HepG2 (cell line): ENCODE measurements around the gene FBN2. TPM values are rescaled to one million over a fixed set of nuclear protein-coding genes. Genes with fewer than 3 reads are reported as not detected.

Experiments
- ATAC-seq: fragments of 200-7000 bp; cut with Tn5 transposase; 3 replicates; pipeline ENCODE4 v1.9.1; 2020; ENCODE audit warnings: mild to moderate bottlenecking, moderate library complexity
- BruUV-seq: library from RNA; stranded (reverse); fragments of 400-500 nt; replicated peaks from 2 replicates; lab custom pipeline; 2021; lab: Mats Ljungman, UMichigan
- CTCF ChIA-PET: fragments of 300-600 bp; formaldehyde crosslinking; extraction: SDS; loops from one replicate; lab custom pipeline; 2021; ENCODE audit warnings: low total read pairs, inconsistent platforms, low intra/inter-chr PET ratio; lab: Yijun Ruan, JAX
- POLR2A ChIA-PET: fragments of 350-600 bp; sonication (Branson Sonifier 250); formaldehyde crosslinking; loops from one replicate; lab custom pipeline; 2020; ENCODE audit warnings: antibody characterized with exemption, inconsistent platforms; lab: Yijun Ruan, JAX
- DNase-seq: peaks from one replicate; pipeline ENCODE4 v3.0.0-alpha.2; 2015; ENCODE audit warnings: low spot score
- FAIRE-seq: peaks from 3 replicates; lab custom pipeline; 2011; peaks lifted over from hg19 to GRCh38; lab: Jason Lieb, UNC
- H2AFZ ChIP-seq: one replicate; pipeline ENCODE4 v1.6.1; 2011; ENCODE audit warnings: low read length, inconsistent platforms
- H3K27ac ChIP-seq: fragments of 300-600 bp; 3 replicates; pipeline ENCODE4 v1.8.0; 2011; ENCODE audit warnings: mixed run types, mild to moderate bottlenecking, mixed read lengths, low read length, inconsistent platforms; ENCODE audit not compliant: insufficient read depth; ENCODE audit errors: extremely low read length
- H3K27me3 ChIP-seq, 2 experiments: fragments of 200-600 bp in 1 of 2; 2 replicates in 1 of 2; 3 replicates in 1 of 2; pipeline versions ENCODE4 v1.6.0 to v1.8.0; 2011; ENCODE audit warnings: low read length in 2 of 2, mild to moderate bottlenecking in 2 of 2, moderate library complexity in 2 of 2, inconsistent platforms in 1 of 2; ENCODE audit not compliant: insufficient read depth in 2 of 2, control insufficient read depth in 1 of 2
- H3K36me3 ChIP-seq, 2 experiments: fragments of 200-600 bp in 1 of 2; replicated peaks in 1 of 2; 2 replicates in 1 of 2; 3 replicates in 1 of 2; pipeline versions ENCODE4 v1.5.1 to v1.8.0; 2011; ENCODE audit warnings: low read length in 2 of 2, inconsistent platforms in 1 of 2; ENCODE audit not compliant: insufficient read depth in 2 of 2, control insufficient read depth in 1 of 2
- H3K4me1 ChIP-seq: 2 replicates; pipeline ENCODE4 v1.5.1; 2012; ENCODE audit warnings: low read length, inconsistent platforms; ENCODE audit not compliant: insufficient read depth
- H3K4me2 ChIP-seq: 2 replicates; pipeline ENCODE4 v1.6.0; 2011; ENCODE audit warnings: low read depth, low read length, inconsistent platforms
- H3K4me3 ChIP-seq, 3 experiments: fragments of 200-600 bp in 1 of 3; sonication (generic), shearing (Covaris generic) in 1 of 3; replicated peaks in 1 of 3; 2 replicates each; pipeline ENCODE4 v1.5.1; 2011 to 2016; ENCODE audit warnings: low read length in 3 of 3, inconsistent platforms in 2 of 3, low read depth in 2 of 3, mild to moderate bottlenecking in 2 of 3, control low read depth in 1 of 3, mixed read lengths in 1 of 3; ENCODE audit not compliant: insufficient read depth in 1 of 3
- H3K79me2 ChIP-seq: one replicate; pipeline ENCODE4 v1.6.1; 2011; ENCODE audit warnings: low read length, inconsistent platforms; ENCODE audit not compliant: insufficient read depth
- H3K9ac ChIP-seq: 2 replicates; pipeline ENCODE4 v1.6.0; 2011; ENCODE audit warnings: mild to moderate bottlenecking, low read depth, low read length, inconsistent platforms; ENCODE audit not compliant: insufficient read depth
- H3K9me3 ChIP-seq: 2 replicates; pipeline ENCODE4 v1.5.1; 2012; ENCODE audit warnings: mild to moderate bottlenecking, low read length
- H4K20me1 ChIP-seq: 2 replicates; pipeline ENCODE4 v1.6.0; 2011; ENCODE audit warnings: inconsistent platforms, mild to moderate bottlenecking, low read length, moderate library complexity; ENCODE audit not compliant: insufficient read depth
- ELF4 ChIP-seq: sonication (generic); formaldehyde crosslinking; IDR thresholded peaks from 2 replicates; pipeline ENCODE4 v1.5.0; 2020; ENCODE audit warnings: missing genetic modification reagents, mild to moderate bottlenecking, moderate library complexity, borderline replicate concordance
- NCOR1 ChIP-seq: fragments of 200-600 bp; sonication (generic); IDR thresholded peaks from 2 replicates; pipeline ENCODE4 v1.7.0; 2017; ENCODE audit warnings: antibody characterized with exemption, low read length, borderline replicate concordance
- NFE2 ChIP-seq: sonication (generic); formaldehyde crosslinking; IDR thresholded peaks from 2 replicates; pipeline ENCODE4 v1.4.0; 2020; ENCODE audit warnings: missing genetic modification reagents
- PCBP2 ChIP-seq: fragments of 200-400 bp; formaldehyde crosslinking; optimal IDR thresholded peaks from 2 replicates; pipeline ENCODE3; 2018; ENCODE audit warnings: low read length, low read depth; ENCODE audit not compliant: poor library complexity, severe bottlenecking
- REL ChIP-seq: sonication (generic); formaldehyde crosslinking; conservative IDR thresholded peaks from 2 replicates; pipeline ENCODE4 v1.8.0; 2022; ENCODE audit warnings: mild to moderate bottlenecking, missing genetic modification reagents, moderate library complexity
- RFX1 ChIP-seq: fragments of 450-650 bp; IDR thresholded peaks from 2 replicates; pipeline ENCODE4 v1.6.1; 2017
- RFXAP ChIP-seq: sonication (generic); formaldehyde crosslinking; IDR thresholded peaks from 2 replicates; pipeline ENCODE4 v1.4.0; 2020; ENCODE audit warnings: missing genetic modification reagents, borderline replicate concordance
- RXRB ChIP-seq: IDR thresholded peaks from 2 replicates; pipeline ENCODE4 v1.6.1; 2016; ENCODE audit warnings: borderline replicate concordance, missing genetic modification reagents, missing compliant biosample characterization
- TARDBP ChIP-seq: sonication (generic); formaldehyde crosslinking; IDR thresholded peaks from 2 replicates; pipeline ENCODE4 v1.8.0; 2022; ENCODE audit warnings: mild to moderate bottlenecking, missing genetic modification reagents
- ZNF225 ChIP-seq: sonication (generic); formaldehyde crosslinking; IDR thresholded peaks from 2 replicates; pipeline ENCODE4 v1.4.0; 2020; ENCODE audit warnings: mild to moderate bottlenecking, missing genetic modification reagents
- ZNF230 ChIP-seq: sonication (generic); formaldehyde crosslinking; IDR thresholded peaks from 2 replicates; pipeline ENCODE4 v1.4.0; 2020; ENCODE audit warnings: mild to moderate bottlenecking, missing genetic modification reagents
- ZNF264 ChIP-seq: sonication (generic); formaldehyde crosslinking; IDR thresholded peaks from 2 replicates; pipeline ENCODE4 v1.4.0; 2020; ENCODE audit warnings: missing genetic modification reagents
- ZNF441 ChIP-seq: sonication (generic); formaldehyde crosslinking; IDR thresholded peaks from 2 replicates; pipeline ENCODE4 v1.7.0; 2021; ENCODE audit warnings: missing genetic modification reagents, borderline replicate concordance
- WGBS: methylation state at CpG from one replicate; pipeline ENCODE4 v1.1.6; 2017; ENCODE audit warnings: low lambda C conversion rate; 5-methylcytosine and 5-hydroxymethylcytosine counted together
- in situ Hi-C: cut with HindIII; loops from 2 replicates; pipeline ENCODE4 v1.10.0; 2017; ENCODE audit warnings: low pct_unique_long_range_greater_than_20kb; ENCODE audit not compliant: extremely low pct_ligation_motif_present
- intact Hi-C: fragments of 100-400 bp; cut with micrococcal nuclease; formaldehyde crosslinking; loops from one replicate; pipeline ENCODE4 v1.10.0; 2022; ENCODE audit not compliant: unreplicated experiment
- polyA plus RNA-seq, 8 experiments: library from polyadenylated mRNA; depleted of rRNA in 3 of 8; stranded (reverse) in 7 of 8; unstranded in 1 of 8; fragments of >200 nt; fragmentation: Illumina TruSeq in 4 of 8; extraction: Trizol in 4 of 8; gene quantifications; 2 replicates each; pipeline versions ENCODE4 v1.2.1 to v1.2.3, GENCODE V29; 2011 to 2016; ENCODE audit warnings: low read depth in 4 of 8, missing spikeins in 1 of 8, mixed read lengths in 1 of 8; ENCODE audit not compliant: insufficient read depth in 1 of 8
- total RNA-seq, 5 experiments: library from RNA; depleted of rRNA; stranded (reverse); fragments of >200 nt; fragmentation: Illumina TruSeq; extraction: Trizol; gene quantifications; 2 replicates each; pipeline ENCODE4 v1.2.3, GENCODE V29; 2016; ENCODE audit warnings: low read depth in 1 of 5
- TF ChIP-seq, protein P1 (sequence below): fragments of 450-650 bp; IDR thresholded peaks from 2 replicates; pipeline ENCODE4 v1.6.1; 2017; ENCODE audit warnings: mild to moderate bottlenecking
- TF ChIP-seq, protein P2 (sequence below): sonication (generic); formaldehyde crosslinking; IDR thresholded peaks from 2 replicates; pipeline ENCODE4 v1.8.0; 2022; ENCODE audit warnings: mild to moderate bottlenecking, missing genetic modification reagents; ENCODE audit not compliant: insufficient replicate concordance
- TF ChIP-seq, protein P3 (sequence below), 2 experiments: sonication (generic) in 1 of 2; formaldehyde crosslinking in 1 of 2; IDR thresholded peaks; 2 replicates each; pipeline versions ENCODE4 v1.6.1 to v1.9.0; 2014 to 2022; ENCODE audit warnings: antibody characterized with exemption in 1 of 2, borderline replicate concordance in 1 of 2, inconsistent platforms in 1 of 2, low read depth in 1 of 2, missing genetic modification reagents in 1 of 2

Gene FBN2
- total and polyA plus RNA-seq, 2 of the 13 experiments (the other 11 are each of a cell fraction or from before 2014, with no cell fraction given): not detected

DNA sequence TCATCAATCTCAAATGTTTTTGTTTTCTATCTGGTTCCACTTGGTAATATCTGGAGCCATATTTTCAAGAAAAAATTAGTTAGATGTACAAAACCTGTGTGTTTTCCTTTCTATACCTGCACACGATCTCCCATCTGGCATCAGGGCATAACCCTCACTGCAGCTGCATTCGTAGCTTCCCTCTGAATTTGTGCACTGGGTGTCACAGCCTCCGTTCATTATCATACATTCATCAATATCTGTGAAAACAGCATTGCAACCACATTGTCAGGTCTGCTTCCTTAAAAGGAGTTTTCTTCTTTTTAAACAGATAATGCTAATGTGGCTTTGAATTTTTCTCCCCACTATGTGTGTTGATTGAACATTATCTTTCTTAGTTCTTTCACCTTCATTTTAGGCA is 202.7 kb downstream of the FBN2 start:
- H2AFZ ChIP-seq: no peak overlapping the region
- DNase-seq (no peak), ATAC-seq (no peak), FAIRE-seq (no peak)
- in situ Hi-C loops (no loop called here), intact Hi-C loops (no loop called here)
- H3K27me3 ChIP-seq: no peaks in the 10 kb centered on the region
- H3K79me2 ChIP-seq: no peaks in the 10 kb centered on the region
- 3% methylated on average over 3 of the region's 3 CpGs for WGBS
- no peaks in the 10 kb centered on the region for H3K36me3 ChIP-seq
- no peaks in the 10 kb centered on the region for H4K20me1 ChIP-seq
- H3K9me3 ChIP-seq: no peaks in the 10 kb centered on the region
- ChIA-PET CTCF (no interaction called here), POLR2A (no interaction called here)
- H3K4me3 ChIP-seq: no peak overlapping the region
- no peak overlapping the region for H3K4me2 ChIP-seq
- no peaks in the 10 kb centered on the region for H3K4me1 ChIP-seq
- no TSS peak for BruUV-seq
- no peak overlapping the region for H3K27ac ChIP-seq
- H3K9ac ChIP-seq: no peak overlapping the region
- no peak for TF ChIP-seq RFX1
- no peak for TF ChIP-seq NCOR1
- TF ChIP-seq ZNF225 (CRISPR knock-in tag): no peak
- TF ChIP-seq ELF4 (CRISPR knock-in tag): no peak
- no peak for TF ChIP-seq RXRB (CRISPR knock-in tag)
- TF ChIP-seq TARDBP (CRISPR knock-in tag): no peak
- TF ChIP-seq NFE2 (CRISPR knock-in tag): no peak
- no peak for TF ChIP-seq RFXAP (CRISPR knock-in tag)
- TF ChIP-seq, protein P1, sequence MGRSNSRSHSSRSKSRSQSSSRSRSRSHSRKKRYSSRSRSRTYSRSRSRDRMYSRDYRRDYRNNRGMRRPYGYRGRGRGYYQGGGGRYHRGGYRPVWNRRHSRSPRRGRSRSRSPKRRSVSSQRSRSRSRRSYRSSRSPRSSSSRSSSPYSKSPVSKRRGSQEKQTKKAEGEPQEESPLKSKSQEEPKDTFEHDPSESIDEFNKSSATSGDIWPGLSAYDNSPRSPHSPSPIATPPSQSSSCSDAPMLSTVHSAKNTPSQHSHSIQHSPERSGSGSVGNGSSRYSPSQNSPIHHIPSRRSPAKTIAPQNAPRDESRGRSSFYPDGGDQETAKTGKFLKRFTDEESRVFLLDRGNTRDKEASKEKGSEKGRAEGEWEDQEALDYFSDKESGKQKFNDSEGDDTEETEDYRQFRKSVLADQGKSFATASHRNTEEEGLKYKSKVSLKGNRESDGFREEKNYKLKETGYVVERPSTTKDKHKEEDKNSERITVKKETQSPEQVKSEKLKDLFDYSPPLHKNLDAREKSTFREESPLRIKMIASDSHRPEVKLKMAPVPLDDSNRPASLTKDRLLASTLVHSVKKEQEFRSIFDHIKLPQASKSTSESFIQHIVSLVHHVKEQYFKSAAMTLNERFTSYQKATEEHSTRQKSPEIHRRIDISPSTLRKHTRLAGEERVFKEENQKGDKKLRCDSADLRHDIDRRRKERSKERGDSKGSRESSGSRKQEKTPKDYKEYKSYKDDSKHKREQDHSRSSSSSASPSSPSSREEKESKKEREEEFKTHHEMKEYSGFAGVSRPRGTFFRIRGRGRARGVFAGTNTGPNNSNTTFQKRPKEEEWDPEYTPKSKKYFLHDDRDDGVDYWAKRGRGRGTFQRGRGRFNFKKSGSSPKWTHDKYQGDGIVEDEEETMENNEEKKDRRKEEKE: no peak
- TF ChIP-seq ZNF264: no peak
- TF ChIP-seq ZNF230: no peak
- TF ChIP-seq, protein P2, sequence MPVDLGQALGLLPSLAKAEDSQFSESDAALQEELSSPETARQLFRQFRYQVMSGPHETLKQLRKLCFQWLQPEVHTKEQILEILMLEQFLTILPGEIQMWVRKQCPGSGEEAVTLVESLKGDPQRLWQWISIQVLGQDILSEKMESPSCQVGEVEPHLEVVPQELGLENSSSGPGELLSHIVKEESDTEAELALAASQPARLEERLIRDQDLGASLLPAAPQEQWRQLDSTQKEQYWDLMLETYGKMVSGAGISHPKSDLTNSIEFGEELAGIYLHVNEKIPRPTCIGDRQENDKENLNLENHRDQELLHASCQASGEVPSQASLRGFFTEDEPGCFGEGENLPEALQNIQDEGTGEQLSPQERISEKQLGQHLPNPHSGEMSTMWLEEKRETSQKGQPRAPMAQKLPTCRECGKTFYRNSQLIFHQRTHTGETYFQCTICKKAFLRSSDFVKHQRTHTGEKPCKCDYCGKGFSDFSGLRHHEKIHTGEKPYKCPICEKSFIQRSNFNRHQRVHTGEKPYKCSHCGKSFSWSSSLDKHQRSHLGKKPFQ (CRISPR knock-in tag): no peak
- TF ChIP-seq, protein P3, sequence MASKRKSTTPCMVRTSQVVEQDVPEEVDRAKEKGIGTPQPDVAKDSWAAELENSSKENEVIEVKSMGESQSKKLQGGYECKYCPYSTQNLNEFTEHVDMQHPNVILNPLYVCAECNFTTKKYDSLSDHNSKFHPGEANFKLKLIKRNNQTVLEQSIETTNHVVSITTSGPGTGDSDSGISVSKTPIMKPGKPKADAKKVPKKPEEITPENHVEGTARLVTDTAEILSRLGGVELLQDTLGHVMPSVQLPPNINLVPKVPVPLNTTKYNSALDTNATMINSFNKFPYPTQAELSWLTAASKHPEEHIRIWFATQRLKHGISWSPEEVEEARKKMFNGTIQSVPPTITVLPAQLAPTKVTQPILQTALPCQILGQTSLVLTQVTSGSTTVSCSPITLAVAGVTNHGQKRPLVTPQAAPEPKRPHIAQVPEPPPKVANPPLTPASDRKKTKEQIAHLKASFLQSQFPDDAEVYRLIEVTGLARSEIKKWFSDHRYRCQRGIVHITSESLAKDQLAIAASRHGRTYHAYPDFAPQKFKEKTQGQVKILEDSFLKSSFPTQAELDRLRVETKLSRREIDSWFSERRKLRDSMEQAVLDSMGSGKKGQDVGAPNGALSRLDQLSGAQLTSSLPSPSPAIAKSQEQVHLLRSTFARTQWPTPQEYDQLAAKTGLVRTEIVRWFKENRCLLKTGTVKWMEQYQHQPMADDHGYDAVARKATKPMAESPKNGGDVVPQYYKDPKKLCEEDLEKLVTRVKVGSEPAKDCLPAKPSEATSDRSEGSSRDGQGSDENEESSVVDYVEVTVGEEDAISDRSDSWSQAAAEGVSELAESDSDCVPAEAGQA (IDR thresholded peaks at IDR 0.05; ENCODE audit: low read depth): no peak
- TF ChIP-seq, protein P3 (CRISPR knock-in tag; IDR thresholded peaks at IDR 0.05; ENCODE audit: borderline replicate concordance): no peak
- TF ChIP-seq PCBP2: no peak
- no peak for TF ChIP-seq REL (CRISPR knock-in tag)
- no peak for TF ChIP-seq ZNF441 (CRISPR knock-in tag)
